ENCODE data around the gene ZNF763. TPM values are rescaled to one million over a fixed set of nuclear protein-coding genes. Genes with fewer than 3 reads are reported as not detected.
A peak's percentile ranks its signal among the peaks of the same experiment; 100 is the strongest.

The ZNF763 gene
- total RNA-seq, 2 donors from 2014 or later: 4.4 to 5.0 TPM

DNA sequence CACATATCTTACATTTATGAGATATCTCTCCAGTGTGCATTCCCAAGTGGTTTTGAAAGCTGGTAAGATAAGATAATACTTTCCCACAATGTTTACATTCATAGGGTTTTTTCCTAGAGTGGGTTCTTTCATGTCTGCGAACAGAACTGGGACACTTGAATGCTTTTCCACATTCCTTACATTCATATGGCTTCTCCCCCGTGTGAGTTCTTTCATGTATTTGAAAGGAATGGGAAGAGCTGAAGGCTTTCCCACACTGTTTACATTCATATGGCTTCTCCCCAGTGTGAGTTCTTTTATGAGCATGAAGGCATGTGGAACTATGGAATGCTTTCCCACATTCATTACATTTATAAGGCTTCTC, 50.9 kb downstream of the ZNF763 start:
- no peak for DNase-seq
- Mint-ChIP-seq H3K36me3 (ENCODE audit: low read depth) (peaks cover 82% of the 10 kb centered on the region), H3K27ac (no peak overlapping the region), H3K4me3 (no peak overlapping the region), H3K27me3 (ENCODE audit: insufficient read depth) (no peaks in the 10 kb centered on the region), H3K9me3 (peaks cover 97% of the 10 kb centered on the region), H3K4me1 (no peaks in the 10 kb centered on the region)
- WGBS, 2 experiments (ENCODE audit: insufficient coverage in 1 of 2, insufficient read length in 1 of 2): 80% methylated on average over 1 of the region's 2 CpGs; no CpG with 5 or more reads in 1 of the 2 experiments
- Histone ChIP-seq H3K4me1 (ENCODE audit: control insufficient read depth, insufficient read depth, low read length) (no peaks in the 10 kb centered on the region), H3K27ac (ENCODE audit: low read depth, low read length) (no peak overlapping the region), H3K4me3 (ENCODE audit: low read length) (peak overlapping the region; percentile 57), H3K9me3 (ENCODE audit: control insufficient read depth, low read length) (peaks cover 99% of the 10 kb centered on the region), H3K9ac (ENCODE audit: extremely low read depth, low read length, poor library complexity, severe bottlenecking) (no peak overlapping the region), H3K27me3 (ENCODE audit: control insufficient read depth, insufficient read depth, low read length, poor library complexity, severe bottlenecking) (no peaks in the 10 kb centered on the region), H3K36me3 (ENCODE audit: control insufficient read depth, insufficient read depth, low read length) (peaks cover 59% of the 10 kb centered on the region)
- TF ChIP-seq, protein P1, sequence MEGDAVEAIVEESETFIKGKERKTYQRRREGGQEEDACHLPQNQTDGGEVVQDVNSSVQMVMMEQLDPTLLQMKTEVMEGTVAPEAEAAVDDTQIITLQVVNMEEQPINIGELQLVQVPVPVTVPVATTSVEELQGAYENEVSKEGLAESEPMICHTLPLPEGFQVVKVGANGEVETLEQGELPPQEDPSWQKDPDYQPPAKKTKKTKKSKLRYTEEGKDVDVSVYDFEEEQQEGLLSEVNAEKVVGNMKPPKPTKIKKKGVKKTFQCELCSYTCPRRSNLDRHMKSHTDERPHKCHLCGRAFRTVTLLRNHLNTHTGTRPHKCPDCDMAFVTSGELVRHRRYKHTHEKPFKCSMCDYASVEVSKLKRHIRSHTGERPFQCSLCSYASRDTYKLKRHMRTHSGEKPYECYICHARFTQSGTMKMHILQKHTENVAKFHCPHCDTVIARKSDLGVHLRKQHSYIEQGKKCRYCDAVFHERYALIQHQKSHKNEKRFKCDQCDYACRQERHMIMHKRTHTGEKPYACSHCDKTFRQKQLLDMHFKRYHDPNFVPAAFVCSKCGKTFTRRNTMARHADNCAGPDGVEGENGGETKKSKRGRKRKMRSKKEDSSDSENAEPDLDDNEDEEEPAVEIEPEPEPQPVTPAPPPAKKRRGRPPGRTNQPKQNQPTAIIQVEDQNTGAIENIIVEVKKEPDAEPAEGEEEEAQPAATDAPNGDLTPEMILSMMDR (conservative IDR thresholded peaks at IDR 0.05): no peak

Other genes with a start within 250 kb of the ZNF763 start
- gene ZNF823, start 226.1 kb upstream of the ZNF763 start, total RNA-seq: 10 to 100 TPM in 1 of 2 donors, 1 to 10 TPM in 1; 9.5 to 10.6 TPM
- 1 to 10 TPM; 2.2 to 4.4 TPM for gene ZNF441, start 198.0 kb upstream of the ZNF763 start, total RNA-seq
- 1 to 10 TPM in 1 of 2 donors, under 1 TPM in 1; 0.90 to 2.1 TPM for gene ZNF491, start 166.5 kb upstream of the ZNF763 start, total RNA-seq
- gene ZNF440, start 150.8 kb upstream of the ZNF763 start, total RNA-seq: 10 to 100 TPM; 11.2 to 14.0 TPM
- gene ZNF439, start 116.3 kb upstream of the ZNF763 start, total RNA-seq: 1 to 10 TPM in 1 of 2 donors, under 1 TPM in 1; 0.38 to 1.4 TPM
- gene ZNF69, start 77.3 kb upstream of the ZNF763 start, total RNA-seq: 10 to 100 TPM; 24.6 to 28.8 TPM
- gene ZNF700, start 39.9 kb upstream of the ZNF763 start, total RNA-seq: 10 to 100 TPM; 11.6 to 19.2 TPM
- 1 to 10 TPM; 3.9 to 7.9 TPM for gene ZNF433, start 70.6 kb downstream of the ZNF763 start, total RNA-seq
- 1 to 10 TPM; 1.6 to 3.7 TPM for gene ZNF878, start 87.9 kb downstream of the ZNF763 start, total RNA-seq
- gene ZNF844, start 99.7 kb downstream of the ZNF763 start, total RNA-seq: 10 to 100 TPM; 10.3 to 17.9 TPM
- gene ZNF20, start 175.3 kb downstream of the ZNF763 start, total RNA-seq: 10 to 100 TPM; 10.2 to 10.6 TPM
- 10 to 100 TPM; 30.2 to 40.0 TPM for gene ZNF625, start 191.7 kb downstream of the ZNF763 start, total RNA-seq
- gene ZNF136, start 198.1 kb downstream of the ZNF763 start, total RNA-seq: 10 to 100 TPM in 1 of 2 donors, 1 to 10 TPM in 1; 9.2 to 16.2 TPM

Data from endodermal cell (in vitro differentiated cells).